AG20443 (cell line): ENCODE data around the gene FAM168A.
A peak's percentile ranks its signal among the peaks of the same experiment; 100 is the strongest.

ENCODE experiments used
- DNase-seq: peaks from one replicate; pipeline ENCODE4 v3.0.0; 2012; ENCODE audit warnings: low spot score, mixed read lengths

The FAM168A gene

DNA sequence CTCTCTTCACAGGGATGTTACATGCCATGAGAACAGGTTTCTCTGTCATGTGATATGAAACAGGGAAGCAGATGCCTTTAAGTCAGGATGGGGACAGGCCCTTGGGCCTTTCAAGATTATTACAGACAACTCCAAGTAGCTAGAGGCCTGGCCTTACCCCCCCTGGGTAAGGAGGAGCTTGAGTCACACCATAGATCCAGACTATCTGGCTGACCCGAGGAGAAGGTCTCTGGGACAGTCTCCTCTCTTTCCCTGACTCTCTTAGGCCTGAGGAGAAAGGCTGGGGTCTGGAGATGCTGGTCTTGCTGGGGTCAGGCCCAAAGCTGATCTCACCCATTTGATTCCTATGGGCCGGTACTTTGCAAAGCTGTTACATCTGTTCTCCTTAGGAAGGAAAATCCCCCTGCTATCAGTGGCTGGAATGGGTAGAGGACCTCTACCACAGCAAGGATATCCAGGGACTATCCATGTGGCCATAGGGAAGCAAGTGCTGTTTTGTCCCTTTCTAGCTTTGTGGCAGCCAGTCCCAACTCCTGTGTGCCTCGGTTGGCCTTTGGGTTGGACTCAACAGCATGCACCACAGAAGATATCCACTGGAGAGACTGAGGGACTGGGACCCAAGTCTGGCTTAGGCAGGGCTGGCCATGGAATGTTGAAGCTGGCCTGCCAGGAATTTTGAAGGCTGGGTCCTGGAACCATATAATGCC, 196.5 kb downstream of the FAM168A start:
- peak; percentile 57 for DNase-seq

DNA sequence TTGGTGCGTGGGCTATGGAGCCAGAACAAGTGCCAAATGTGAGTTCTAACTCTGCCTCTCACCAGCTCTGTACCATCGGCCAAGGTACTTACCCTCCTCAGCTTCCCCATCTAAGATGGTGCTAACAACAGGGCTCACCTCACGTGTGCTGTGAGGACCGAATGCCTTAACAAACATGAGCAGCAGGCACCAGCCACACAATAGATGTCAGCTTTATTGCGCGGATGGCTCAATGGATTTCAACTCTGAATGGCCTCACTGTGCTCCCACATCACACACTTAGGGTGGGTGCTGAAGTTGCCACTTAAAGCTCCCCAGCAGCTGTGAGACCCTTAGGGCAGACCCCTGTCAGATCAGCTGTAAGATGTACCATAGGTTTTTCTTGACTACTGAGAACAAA, 197.6 kb downstream of the FAM168A start:
- no peak for DNase-seq

DNA sequence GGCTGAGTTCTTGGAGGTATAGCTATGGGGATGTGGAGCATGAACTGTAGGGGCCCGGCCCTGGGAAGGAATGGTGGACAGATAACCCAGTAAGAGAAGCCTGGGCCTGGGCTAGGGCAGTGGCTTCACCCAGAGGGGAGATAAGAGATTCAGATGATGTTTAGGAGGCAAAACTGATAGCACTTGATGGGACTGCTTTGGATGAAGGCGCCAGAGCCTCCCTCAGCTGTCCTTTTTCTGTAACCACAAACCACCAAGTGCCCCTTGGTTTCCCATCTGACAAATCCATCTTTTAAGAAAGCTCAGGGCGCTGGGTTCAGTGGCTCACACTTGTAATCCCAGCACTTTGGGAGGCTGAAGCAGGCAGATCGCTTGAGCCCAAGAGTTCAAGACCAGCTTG, 198.3 kb downstream of the FAM168A start:
- no peak for DNase-seq

DNA sequence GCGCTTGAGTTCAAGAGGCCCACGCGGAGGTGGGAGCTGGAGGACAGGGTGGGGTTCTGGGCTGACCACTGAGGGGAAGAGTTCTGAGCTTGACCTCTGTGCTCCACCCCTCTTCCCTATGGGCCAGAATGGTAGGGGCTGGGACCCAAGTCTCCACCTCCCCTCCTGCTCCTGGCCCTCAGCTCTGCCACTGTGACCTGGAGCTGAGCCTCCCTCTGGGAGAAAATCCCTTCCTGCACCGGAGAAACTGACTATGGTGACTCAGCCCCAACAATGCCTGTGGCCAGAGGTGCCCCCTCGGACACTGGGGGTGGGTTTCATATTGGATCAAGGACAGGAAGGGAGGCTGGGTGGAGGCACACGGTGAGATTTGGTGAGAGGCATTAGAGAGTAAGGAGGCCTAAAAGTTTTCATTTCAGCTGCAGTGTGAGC, 198.7 kb downstream of the FAM168A start:
- no peak for DNase-seq

GRCh38 chr11:73398721-73399120, 199.2 kb downstream of the FAM168A start:
- DNase-seq: no peak

- DNase-seq: no peak
These were observed 199.8 kb downstream of the FAM168A start for GRCh38 chr11:73398132-73398526.

DNA sequence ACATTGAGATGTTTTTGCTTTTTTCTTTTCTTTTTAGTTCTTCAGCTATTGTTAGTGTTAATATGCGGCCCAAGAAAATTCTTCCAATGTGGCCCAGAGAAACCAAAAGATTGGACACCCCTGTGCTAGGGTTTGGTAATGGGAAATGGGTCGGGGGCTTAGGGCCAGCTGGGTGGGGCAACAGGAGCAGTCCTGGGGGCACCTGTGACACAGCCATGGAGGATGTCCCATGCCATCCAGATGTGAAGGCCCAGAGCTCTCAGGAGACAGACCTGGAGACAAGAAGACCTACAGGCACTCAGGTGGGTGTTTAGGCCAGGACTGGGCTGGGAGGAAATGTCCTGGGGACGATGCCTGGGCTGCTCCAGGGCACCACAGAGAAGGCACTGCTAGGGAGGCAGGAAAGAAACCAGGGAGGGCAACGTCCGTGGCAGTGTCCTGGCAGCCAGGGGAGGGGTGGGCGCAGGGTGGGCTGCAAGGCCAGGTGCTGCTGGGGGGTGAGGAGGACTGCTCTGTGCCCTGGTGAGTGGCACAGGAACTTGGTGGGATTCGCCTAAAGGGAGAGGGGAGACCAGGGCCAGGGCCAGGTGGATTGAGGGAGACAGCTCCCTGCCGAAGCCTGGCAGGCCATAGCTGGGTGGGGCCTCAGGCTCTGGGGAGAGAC, 200.3 kb downstream of the FAM168A start:
- no peak for DNase-seq

- no peak for DNase-seq
These were observed 200.9 kb downstream of the FAM168A start for GRCh38 chr11:73396985-73397384.

- DNase-seq: no peak
These were observed 201.5 kb downstream of the FAM168A start for GRCh38 chr11:73396251-73396930.

- DNase-seq: no peak
These were observed 202.4 kb downstream of the FAM168A start for GRCh38 chr11:73395297-73396208.

- DNase-seq: no peak
These were observed 203.3 kb downstream of the FAM168A start for GRCh38 chr11:73394416-73395296.

DNA sequence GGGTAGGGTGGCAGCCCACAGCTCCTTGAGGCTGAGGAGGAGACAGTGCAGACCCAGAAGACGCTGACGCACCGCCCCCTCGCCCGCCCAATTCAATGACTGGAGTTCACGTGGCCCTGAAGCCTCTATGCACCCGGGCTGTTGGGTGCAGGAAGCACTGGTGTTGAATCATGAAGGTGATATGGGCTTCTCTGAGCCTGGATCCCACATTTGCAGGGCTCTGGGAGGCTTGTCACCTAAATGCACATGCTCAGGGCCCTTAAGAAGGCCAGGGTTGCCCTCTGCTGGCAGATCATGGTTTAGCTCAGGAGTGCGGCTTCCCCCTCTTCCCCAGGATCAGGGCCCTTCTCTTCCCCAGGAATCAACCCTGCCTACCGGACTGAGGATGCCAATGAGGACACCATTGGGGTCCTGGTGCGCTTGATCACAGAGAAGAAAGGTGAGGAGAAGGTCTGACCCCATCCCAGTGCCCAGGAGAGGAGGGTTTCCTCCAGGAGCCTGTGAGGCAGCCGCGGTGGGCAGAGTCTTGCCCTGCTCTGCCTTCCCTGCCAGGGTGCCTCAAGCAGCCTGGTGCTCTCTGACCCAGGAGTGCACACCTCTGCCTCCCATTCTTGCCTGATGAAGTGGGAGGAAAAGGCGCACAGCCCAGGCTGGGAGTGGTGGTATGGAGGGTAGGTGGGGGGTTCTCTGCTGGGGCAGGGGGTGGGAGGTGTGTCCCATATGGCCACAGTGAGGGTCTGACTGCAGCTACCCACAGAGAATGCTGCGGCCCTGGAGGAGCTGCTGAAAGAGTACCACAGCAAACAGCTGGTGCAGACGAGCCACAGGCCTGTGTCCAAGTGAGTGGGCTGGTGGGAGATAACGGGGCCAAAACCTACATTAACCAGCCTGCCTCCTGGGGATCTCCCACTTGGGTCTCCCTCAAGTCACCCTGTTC, 204.2 kb downstream of the FAM168A start:
- DNase-seq: peak; percentile 93

GRCh38 chr11:73393011-73393380, 204.9 kb downstream of the FAM168A start:
- no peak for DNase-seq

DNA sequence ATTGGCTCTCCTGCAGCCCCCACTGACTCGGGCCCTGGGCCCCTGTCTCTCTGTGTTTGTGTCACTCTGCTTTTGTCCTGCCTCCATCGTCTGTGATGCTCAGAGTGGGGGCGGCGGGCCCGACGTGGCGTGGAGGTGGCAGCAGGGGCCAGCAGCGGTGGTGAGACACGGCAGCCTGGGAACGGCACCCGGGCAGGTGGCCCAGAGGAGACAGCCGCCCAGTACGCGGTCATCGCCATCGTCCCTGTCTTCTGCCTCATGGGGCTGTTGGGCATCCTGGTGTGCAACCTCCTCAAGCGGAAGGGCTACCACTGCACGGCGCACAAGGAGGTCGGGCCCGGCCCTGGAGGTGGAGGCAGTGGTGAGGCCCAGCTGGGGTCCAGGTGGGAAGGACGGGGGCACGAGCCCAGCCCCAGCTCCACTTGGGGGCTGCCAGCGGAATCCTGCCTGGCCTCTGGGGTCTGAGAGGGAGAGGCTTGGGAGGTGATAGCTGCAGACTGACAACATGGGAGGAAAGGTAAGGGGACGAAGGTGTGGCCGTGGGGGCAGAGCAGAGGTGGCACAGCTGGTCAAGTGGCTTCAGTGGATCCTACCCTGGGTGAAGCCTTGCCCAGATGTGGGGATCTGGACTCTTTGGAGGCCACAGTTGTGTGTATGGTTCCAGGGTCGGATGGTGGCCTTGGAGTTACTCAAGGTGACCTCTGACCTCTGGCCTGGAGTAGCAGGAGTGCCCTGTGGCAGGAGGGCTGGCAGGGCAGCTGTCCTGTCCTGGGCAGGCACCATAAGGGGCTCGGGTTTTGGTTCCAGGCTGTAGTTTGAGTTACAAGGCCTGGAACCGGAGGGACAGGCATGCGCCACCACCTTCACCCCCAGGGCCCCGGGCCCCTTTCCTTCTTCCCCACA, 205.6 kb downstream of the FAM168A start:
- DNase-seq: no peak

DNA sequence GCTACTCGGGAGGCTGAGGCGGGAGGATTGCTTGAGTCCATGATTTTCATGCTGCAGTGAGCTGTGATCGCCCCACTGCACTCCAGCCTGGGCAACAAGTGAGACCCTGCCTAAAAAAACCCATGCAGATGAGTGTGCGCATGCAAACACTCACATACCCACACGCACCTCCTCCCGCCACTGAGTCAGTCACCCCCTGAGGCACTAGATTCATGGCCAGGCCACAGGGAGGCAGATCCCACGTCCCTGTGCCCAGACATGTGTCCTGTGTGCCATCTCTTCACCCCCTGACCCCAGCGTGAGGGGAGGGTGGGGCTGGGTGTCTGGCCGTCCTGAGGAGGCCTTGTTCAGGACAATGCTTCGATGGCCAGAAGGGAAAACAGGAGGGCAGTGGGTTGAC, 206.2 kb downstream of the FAM168A start:
- DNase-seq: no peak

DNA sequence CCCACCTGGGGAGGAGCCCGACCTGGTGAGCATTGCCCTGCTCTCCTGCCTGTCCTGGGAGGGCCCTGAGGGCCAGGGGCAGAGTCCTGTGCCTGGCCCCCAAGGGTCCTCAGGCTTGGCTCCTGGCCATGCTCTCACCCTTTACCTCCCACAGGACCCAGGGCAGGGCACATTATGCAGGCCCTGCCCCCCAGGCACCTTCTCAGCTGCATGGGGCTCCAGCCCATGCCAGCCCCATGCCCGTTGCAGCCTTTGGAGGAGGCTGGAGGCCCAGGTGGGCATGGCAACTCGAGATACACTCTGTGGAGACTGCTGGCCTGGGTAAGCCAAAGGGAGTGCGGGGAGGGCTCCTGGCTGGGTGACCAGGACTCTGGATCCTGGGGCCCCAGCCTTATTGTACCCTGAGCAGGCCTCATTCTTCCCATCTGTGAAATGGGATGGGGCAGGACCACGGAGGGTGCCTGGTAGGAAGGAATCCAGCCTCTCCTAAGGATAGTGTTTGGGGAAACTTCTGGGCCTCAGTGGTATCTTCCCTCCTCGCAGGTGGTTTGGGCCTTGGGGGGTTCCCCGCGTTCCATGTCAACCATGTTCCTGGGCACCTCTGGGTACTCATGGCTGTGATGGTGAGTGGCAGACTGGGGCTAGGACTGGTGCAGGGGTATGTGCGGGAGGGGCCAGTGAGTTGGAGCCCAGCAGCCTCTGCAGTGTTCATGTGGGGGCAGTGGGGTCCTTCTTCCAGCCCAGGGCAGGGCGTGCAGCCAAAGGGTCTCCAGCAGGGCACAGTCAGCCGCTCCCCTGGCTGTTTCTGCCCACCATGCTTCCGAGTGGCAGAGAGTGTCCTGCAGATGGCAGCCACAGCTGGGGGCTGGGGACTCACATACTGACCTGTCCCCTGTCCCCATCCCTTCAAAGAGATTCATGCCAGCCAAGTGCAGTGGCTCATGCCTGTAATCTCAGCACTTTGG, 207.0 kb downstream of the FAM168A start:
- DNase-seq: no peak

- no peak for DNase-seq
These were observed 208.0 kb downstream of the FAM168A start for GRCh38 chr11:73389916-73390315.

- DNase-seq: no peak
These were observed 208.8 kb downstream of the FAM168A start for GRCh38 chr11:73389134-73389525.
